IMR-90 (cell line): ENCODE measurements around the gene PGBD1. TPM values are rescaled to one million over a fixed set of nuclear protein-coding genes. Genes with fewer than 3 reads are reported as not detected.

Experiments used
- ATAC-seq: fragments of 200-7000 bp; cut with Tn5 transposase; 2 replicates; pipeline ENCODE4 v1.9.1; 2020; ENCODE audit warnings: low read depth, mild to moderate bottlenecking, moderate library complexity
- BruUV-seq: library from RNA; stranded (reverse); fragments of 400-500 nt; replicated peaks from 2 replicates; lab custom pipeline; 2021; lab: Mats Ljungman, UMichigan
- CTCF ChIA-PET: fragments of 300-600 bp; formaldehyde crosslinking; extraction: SDS; loops from one replicate; lab custom pipeline; 2021; ENCODE audit warnings: antibody characterized with exemption; lab: Yijun Ruan, JAX
- POLR2A ChIA-PET: fragments of 300-600 bp; sonication (Branson Sonifier 250); formaldehyde crosslinking; loops from one replicate; lab custom pipeline; 2022; ENCODE audit warnings: antibody characterized with exemption; ENCODE audit not compliant: unreplicated experiment; lab: Charles Lee
- DNase-seq: peaks from one replicate; pipeline ENCODE4 v3.0.0; 2013
- H2AFZ ChIP-seq: replicated peaks from 2 replicates; pipeline ENCODE3; 2013; ENCODE audit warnings: low read length, mild to moderate bottlenecking; ENCODE audit not compliant: poor library complexity
- H2AK5ac ChIP-seq: 2 replicates; pipeline ENCODE4 v1.6.1; 2013; ENCODE audit warnings: low read depth, low read length, inconsistent platforms
- H2AK9ac ChIP-seq: replicated peaks from 2 replicates; pipeline ENCODE3; 2013; ENCODE audit warnings: mild to moderate bottlenecking, low read depth, low read length, moderate library complexity; ENCODE audit not compliant: poor library complexity
- H2BK120ac ChIP-seq: 2 replicates; pipeline ENCODE4 v1.6.1; 2013; ENCODE audit warnings: low read depth, low read length, inconsistent platforms
- H2BK15ac ChIP-seq: 3 replicates; pipeline ENCODE4 v1.6.1; 2013; ENCODE audit warnings: low read depth, low read length, inconsistent platforms
- H2BK20ac ChIP-seq: 2 replicates; pipeline ENCODE4 v1.6.1; 2013; ENCODE audit warnings: low read depth, mild to moderate bottlenecking, inconsistent platforms, low read length, moderate library complexity
- H2BK5ac ChIP-seq: 2 replicates; pipeline ENCODE4 v1.6.1; 2013; ENCODE audit warnings: mild to moderate bottlenecking, low read depth, low read length, inconsistent platforms; ENCODE audit not compliant: poor library complexity, severe bottlenecking
- H3K14ac ChIP-seq: replicated peaks from 2 replicates; pipeline ENCODE4 v1.6.1; 2013; ENCODE audit warnings: low read depth, low read length, inconsistent platforms
- H3K18ac ChIP-seq: 2 replicates; pipeline ENCODE4 v1.6.1; 2013; ENCODE audit warnings: low read depth, low read length, control low read depth
- H3K23ac ChIP-seq: 2 replicates; pipeline ENCODE4 v1.6.1; 2013; ENCODE audit warnings: low read depth, low read length, inconsistent platforms
- H3K27ac ChIP-seq: 2 replicates; pipeline ENCODE4 v1.5.1; 2013; ENCODE audit warnings: mild to moderate bottlenecking, control low read depth, low read length; ENCODE audit not compliant: insufficient read depth
- H3K27me3 ChIP-seq: 2 replicates; pipeline ENCODE4 v1.6.1; 2013; ENCODE audit warnings: low read length; ENCODE audit not compliant: control insufficient read depth, insufficient read depth
- H3K36me3 ChIP-seq: 2 replicates; pipeline ENCODE4 v1.6.1; 2013; ENCODE audit warnings: low read length, mixed read lengths; ENCODE audit not compliant: control insufficient read depth, insufficient read depth
- H3K4ac ChIP-seq: 2 replicates; pipeline ENCODE4 v1.6.1; 2013; ENCODE audit warnings: low read depth, low read length, inconsistent platforms
- H3K4me1 ChIP-seq: 2 replicates; pipeline ENCODE4 v1.6.1; 2013; ENCODE audit warnings: low read length, mixed read lengths; ENCODE audit not compliant: control insufficient read depth, insufficient read depth
- H3K4me2 ChIP-seq: 2 replicates; pipeline ENCODE4 v1.6.1; 2013; ENCODE audit warnings: low read depth, mild to moderate bottlenecking, control low read depth, low read length, moderate library complexity
- H3K4me3 ChIP-seq: 2 replicates; pipeline ENCODE4 v1.5.1; 2013; ENCODE audit warnings: low read depth, mild to moderate bottlenecking, control low read depth, low read length, moderate library complexity; ENCODE audit not compliant: insufficient read depth
- H3K56ac ChIP-seq: 2 replicates; pipeline ENCODE4 v1.6.1; 2013; ENCODE audit warnings: low read length, inconsistent platforms; ENCODE audit not compliant: insufficient read depth; ENCODE audit errors: extremely low read depth
- H3K79me1 ChIP-seq, 2 experiments: 2 replicates each; pipeline ENCODE4 v1.6.1; 2013; ENCODE audit warnings: low read length in 2 of 2, inconsistent platforms in 1 of 2, low read depth in 1 of 2
- H3K9ac ChIP-seq: 2 replicates; pipeline ENCODE4 v1.6.1; 2013; ENCODE audit warnings: low read depth, low read length, control low read depth
- H3K9me1 ChIP-seq: 2 replicates; pipeline ENCODE4 v1.6.1; 2013; ENCODE audit warnings: low read length, inconsistent platforms; ENCODE audit not compliant: insufficient read depth
- H3K9me3 ChIP-seq: 2 replicates; pipeline ENCODE4 v1.6.1; 2013; ENCODE audit warnings: low read length; ENCODE audit not compliant: control insufficient read depth, insufficient read depth
- H4K20me1 ChIP-seq: 2 replicates; pipeline ENCODE4 v1.6.1; 2013; ENCODE audit warnings: low read length, inconsistent platforms; ENCODE audit not compliant: insufficient read depth
- H4K5ac ChIP-seq: 2 replicates; pipeline ENCODE4 v1.6.1; 2013; ENCODE audit warnings: mild to moderate bottlenecking, low read depth, low read length, control low read depth
- H4K8ac ChIP-seq, 2 experiments: 2 replicates each; pipeline ENCODE4 v1.6.1; 2013; ENCODE audit warnings: low read depth in 2 of 2, low read length in 2 of 2, control low read depth in 1 of 2, inconsistent platforms in 1 of 2
- H4K91ac ChIP-seq: 2 replicates; pipeline ENCODE4 v1.6.1; 2013; ENCODE audit warnings: low read depth, low read length, inconsistent platforms; ENCODE audit not compliant: insufficient read depth
- BHLHE40 ChIP-seq: fragments of 150-350 bp; IDR thresholded peaks from 2 replicates; pipeline ENCODE4 v1.6.1; 2016; ENCODE audit warnings: mild to moderate bottlenecking, low read depth, low read length
- CEBPB ChIP-seq: IDR thresholded peaks from 2 replicates; pipeline ENCODE4 v1.6.1; 2012; ENCODE audit warnings: low read depth, low read length, improper control_type of control experiment
- CHD1 ChIP-seq: IDR thresholded peaks from 2 replicates; pipeline ENCODE4 v1.6.1; 2012; ENCODE audit warnings: low read depth, low read length, improper control_type of control experiment
- CTCF ChIP-seq: conservative IDR thresholded peaks from 2 replicates; pipeline ENCODE4 v1.5.1; 2012; ENCODE audit warnings: mild to moderate bottlenecking, low read depth, low read length, improper control_type of control experiment
- ELK1 ChIP-seq: fragments of 150-350 bp; IDR thresholded peaks from 2 replicates; pipeline ENCODE4 v1.6.1; 2016; ENCODE audit warnings: low read depth, mild to moderate bottlenecking, low read length, moderate library complexity, borderline replicate concordance
- FOS ChIP-seq: fragments of 150-350 bp; IDR thresholded peaks from 2 replicates; pipeline ENCODE4 v1.6.1; 2016; ENCODE audit warnings: low read depth, low read length
- MAFK ChIP-seq: IDR thresholded peaks from 2 replicates; pipeline ENCODE4 v1.6.1; 2012; ENCODE audit warnings: low read depth, low read length, improper control_type of control experiment
- MAZ ChIP-seq: IDR thresholded peaks from 2 replicates; pipeline ENCODE4 v1.6.1; 2012; ENCODE audit warnings: low read depth, mild to moderate bottlenecking, low read length, improper control_type of control experiment, moderate library complexity, borderline replicate concordance
- MXI1 ChIP-seq: IDR thresholded peaks from 2 replicates; pipeline ENCODE4 v1.6.1; 2012; ENCODE audit warnings: low read depth, mild to moderate bottlenecking, low read length, moderate library complexity, borderline replicate concordance
- NFE2L2 ChIP-seq: fragments of 150-350 bp; IDR thresholded peaks from 2 replicates; pipeline ENCODE4 v1.6.1; 2016; ENCODE audit warnings: low read depth, mild to moderate bottlenecking, low read length
- POLR2A ChIP-seq: IDR thresholded peaks from 2 replicates; pipeline ENCODE4 v1.6.1; 2012; ENCODE audit warnings: mild to moderate bottlenecking, low read depth, low read length
- RAD21 ChIP-seq: IDR thresholded peaks from 2 replicates; pipeline ENCODE4 v1.6.1; 2012; ENCODE audit warnings: low read length, improper control_type of control experiment
- RCOR1 ChIP-seq: IDR thresholded peaks from 2 replicates; pipeline ENCODE4 v1.6.1; 2012; ENCODE audit warnings: mild to moderate bottlenecking, low read length, improper control_type of control experiment; ENCODE audit not compliant: insufficient replicate concordance
- RFX5 ChIP-seq: IDR thresholded peaks from 2 replicates; pipeline ENCODE4 v1.8.0; 2012; ENCODE audit warnings: low read depth, mild to moderate bottlenecking, low read length, moderate library complexity
- SMC3 ChIP-seq: fragments of 150-350 bp; IDR thresholded peaks from 2 replicates; pipeline ENCODE4 v1.6.1; 2016; ENCODE audit warnings: low read depth, mild to moderate bottlenecking, antibody characterized with exemption, low read length, moderate library complexity
- USF2 ChIP-seq: fragments of 150-350 bp; IDR thresholded peaks from 2 replicates; pipeline ENCODE4 v1.6.1; 2017; ENCODE audit warnings: mild to moderate bottlenecking, antibody characterized with exemption, low read length, low read depth
- WGBS, 2 experiments: methylation state at CpG; one replicate each; pipeline versions ENCODE4 v1.1.5 to v1.1.7; 2013; ENCODE audit warnings: missing lambda C conversion rate in 2 of 2; ENCODE audit not compliant: insufficient read length in 1 of 2; ENCODE audit errors: extremely low coverage in 2 of 2; 5-methylcytosine and 5-hydroxymethylcytosine counted together
- dilution Hi-C: fragments of 300-500 bp; cut with HindIII; formaldehyde crosslinking; loops from one replicate; pipeline ENCODE4 v1.14.3; 2018; ENCODE audit warnings: low sequenced_read_pairs; ENCODE audit not compliant: unreplicated experiment
- in situ Hi-C: fragments of 300-500 bp; cut with MboI; formaldehyde crosslinking; loops from 3 replicates; pipeline ENCODE4 v1.14.3; 2019; ENCODE audit warnings: low sequenced_read_pairs, inconsistent platforms, mixed read lengths
- intact Hi-C: fragments of 100-400 bp; cut with micrococcal nuclease; formaldehyde crosslinking; loops from 2 replicates; pipeline ENCODE4 v1.10.0; 2022
- polyA plus RNA-seq, 3 experiments: library from polyadenylated mRNA; depleted of rRNA; stranded (reverse); fragments of >200 nt; gene quantifications; 2 replicates each; pipeline ENCODE4 v1.2.3, GENCODE V29; 2012; ENCODE audit warnings: low replicate concordance in 1 of 3
- total RNA-seq: library from RNA; depleted of rRNA; stranded (reverse); fragments of >200 nt; gene quantifications from 2 replicates; pipeline ENCODE4 v1.2.3, GENCODE V29; 2012

The PGBD1 gene
- total and polyA plus RNA-seq, 2 of the 4 experiments (the other 2 are of a cell fraction) = 3.9 to 6.3 TPM

- no CpG with 5 or more reads among the region's 3 CpGs for WGBS, 2 experiments
- Histone ChIP-seq H3K79me1 (no peaks in the 10 kb centered on the region), H4K91ac (no peak overlapping the region), H3K4me1 (no peaks in the 10 kb centered on the region), H2BK5ac (no peak overlapping the region), H2BK120ac (no peak overlapping the region), H3K4me2 (no peak overlapping the region), H3K27me3 (no peaks in the 10 kb centered on the region), H4K5ac (no peak overlapping the region), H3K4me3 (no peak overlapping the region), H3K9me3 (peaks cover 20% of the 10 kb centered on the region), H3K23ac (no peak overlapping the region), H4K20me1 (no peaks in the 10 kb centered on the region), H3K4ac (no peak overlapping the region), H3K36me3 (peaks cover 9% of the 10 kb centered on the region), H2BK15ac (no peak overlapping the region), H2AK5ac (no peak overlapping the region), H3K9ac (no peak overlapping the region), H3K9me1 (no peaks in the 10 kb centered on the region), H3K27ac (no peak overlapping the region), H2BK20ac (no peak overlapping the region), H4K8ac (no peak overlapping the region), H2AK9ac (no peak overlapping the region), H3K18ac (no peak overlapping the region), H3K14ac (no peak overlapping the region), H3K56ac (no peak overlapping the region), H2AFZ (no peak overlapping the region)
- CTCF ChIA-PET = no interaction called here
- no TSS peak for BruUV-seq
- TF ChIP-seq CHD1 (no peak), CEBPB (no peak), FOS (no peak), RCOR1 (no peak), MAZ (no peak), CTCF (no peak), BHLHE40 (no peak), POLR2A (no peak), MAFK (no peak), RAD21 (no peak), MXI1 (no peak), NFE2L2 (no peak), ELK1 (no peak), USF2 (no peak), RFX5 (no peak), SMC3 (no peak)
- in situ Hi-C loops (no loop called here), intact Hi-C loops (no loop called here), dilution Hi-C loops (no loop called here)
- ATAC-seq = no peak
- POLR2A ChIA-PET = no interaction called here
- DNase-seq = no peak
These were observed 41.3 kb downstream of the PGBD1 start for GRCh38 chr6:28322661-28323060.
